Osteocyte (in vitro differentiated cells): ENCODE results near the gene SMOC2. TPM values are rescaled to one million over a fixed set of nuclear protein-coding genes. Genes with fewer than 3 reads are reported as not detected.

Experiments used
- DNase-seq: peaks from one replicate; pipeline ENCODE4 v3.0.0; 2021; ENCODE audit warnings: mixed read lengths; ENCODE audit not compliant: unreplicated experiment; ENCODE audit errors: extremely low spot score
- H3K27ac Mint-ChIP-seq: one replicate; pipeline ENCODE4 v1.8.0; 2021; ENCODE audit warnings: mild to moderate bottlenecking, mixed read lengths; ENCODE audit not compliant: unreplicated experiment
- H3K27me3 Mint-ChIP-seq: one replicate; pipeline ENCODE4 v1.8.0; 2021; ENCODE audit warnings: mixed read lengths; ENCODE audit not compliant: unreplicated experiment
- H3K36me3 Mint-ChIP-seq: one replicate; pipeline ENCODE4 v1.8.0; 2021; ENCODE audit warnings: mixed read lengths; ENCODE audit not compliant: unreplicated experiment
- H3K4me1 Mint-ChIP-seq: one replicate; pipeline ENCODE4 v1.8.0; 2021; ENCODE audit warnings: mixed read lengths; ENCODE audit not compliant: unreplicated experiment
- H3K4me3 Mint-ChIP-seq: one replicate; pipeline ENCODE4 v1.8.0; 2021; ENCODE audit warnings: mild to moderate bottlenecking, moderate library complexity, mixed read lengths; ENCODE audit not compliant: unreplicated experiment
- H3K9me3 Mint-ChIP-seq: one replicate; pipeline ENCODE4 v1.8.0; 2021; ENCODE audit warnings: mixed read lengths; ENCODE audit not compliant: unreplicated experiment
- total RNA-seq: library from RNA; stranded (reverse); gene quantifications from 2 replicates; pipeline ENCODE4 v1.2.1, GENCODE V29; 2021
- TF ChIP-seq, protein P1 (sequence below): fragments of 200-600 bp; sonication (generic); IDR thresholded peaks from 2 replicates; pipeline ENCODE4 v1.5.0; 2021; ENCODE audit warnings: antibody characterized with exemption, mild to moderate bottlenecking, moderate library complexity

SMOC2 gene
- total RNA-seq, 1 donor from 2014 or later, result 11.6 TPM

DNA sequence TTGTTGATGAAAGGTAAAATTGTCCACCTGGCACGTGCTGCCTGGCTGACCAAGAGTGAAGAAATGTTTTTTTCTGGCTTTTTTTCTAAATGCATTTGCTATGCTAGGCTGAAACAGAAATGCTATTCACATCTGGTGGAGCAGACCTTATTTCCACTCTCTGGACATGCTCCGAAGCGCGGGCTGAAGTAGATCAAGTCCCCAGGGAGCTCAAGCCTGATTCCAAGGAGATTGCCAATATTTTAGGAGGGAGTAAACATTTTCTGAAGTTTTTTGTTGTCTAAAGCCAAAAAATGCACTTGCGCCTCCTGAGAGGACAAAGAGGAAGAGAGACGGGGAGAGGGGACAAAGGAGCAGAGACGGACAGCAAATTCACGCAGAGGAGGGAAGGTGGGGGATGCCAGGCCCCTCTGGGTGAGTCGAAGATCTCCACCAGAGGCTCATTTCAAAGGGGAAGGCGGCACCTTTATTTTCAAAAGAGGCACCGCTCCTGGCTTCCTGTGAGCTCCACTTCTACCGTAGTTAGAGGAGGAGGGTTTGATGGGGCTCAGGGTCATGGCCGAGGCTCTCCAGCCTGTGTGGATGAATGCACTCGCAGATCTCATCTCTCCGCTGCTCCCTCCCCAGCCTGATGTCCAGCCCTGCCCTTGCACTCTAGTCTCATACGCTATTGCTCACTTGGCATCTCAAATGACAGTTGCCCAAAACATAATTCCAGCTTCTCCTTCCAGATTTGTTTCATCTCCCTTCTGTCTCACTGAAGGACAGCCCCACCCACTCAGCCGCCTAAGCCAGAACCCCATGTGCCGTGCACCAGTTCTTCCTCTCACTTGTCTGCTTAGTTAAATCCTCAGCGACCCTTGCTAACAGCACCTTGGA is 23.1 kb upstream of the SMOC2 start:
- H3K4me1 Mint-ChIP-seq, result peaks cover 17% of the 10 kb centered on the region
- no peaks in the 10 kb centered on the region for H3K36me3 Mint-ChIP-seq
- TF ChIP-seq, protein P1, sequence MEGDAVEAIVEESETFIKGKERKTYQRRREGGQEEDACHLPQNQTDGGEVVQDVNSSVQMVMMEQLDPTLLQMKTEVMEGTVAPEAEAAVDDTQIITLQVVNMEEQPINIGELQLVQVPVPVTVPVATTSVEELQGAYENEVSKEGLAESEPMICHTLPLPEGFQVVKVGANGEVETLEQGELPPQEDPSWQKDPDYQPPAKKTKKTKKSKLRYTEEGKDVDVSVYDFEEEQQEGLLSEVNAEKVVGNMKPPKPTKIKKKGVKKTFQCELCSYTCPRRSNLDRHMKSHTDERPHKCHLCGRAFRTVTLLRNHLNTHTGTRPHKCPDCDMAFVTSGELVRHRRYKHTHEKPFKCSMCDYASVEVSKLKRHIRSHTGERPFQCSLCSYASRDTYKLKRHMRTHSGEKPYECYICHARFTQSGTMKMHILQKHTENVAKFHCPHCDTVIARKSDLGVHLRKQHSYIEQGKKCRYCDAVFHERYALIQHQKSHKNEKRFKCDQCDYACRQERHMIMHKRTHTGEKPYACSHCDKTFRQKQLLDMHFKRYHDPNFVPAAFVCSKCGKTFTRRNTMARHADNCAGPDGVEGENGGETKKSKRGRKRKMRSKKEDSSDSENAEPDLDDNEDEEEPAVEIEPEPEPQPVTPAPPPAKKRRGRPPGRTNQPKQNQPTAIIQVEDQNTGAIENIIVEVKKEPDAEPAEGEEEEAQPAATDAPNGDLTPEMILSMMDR, result no peak
- peaks cover 26% of the 10 kb centered on the region for H3K27me3 Mint-ChIP-seq
- H3K27ac Mint-ChIP-seq, result no peak overlapping the region
- H3K4me3 Mint-ChIP-seq, result no peak overlapping the region
- no peaks in the 10 kb centered on the region for H3K9me3 Mint-ChIP-seq
- peak; percentile 60 for DNase-seq

DNA sequence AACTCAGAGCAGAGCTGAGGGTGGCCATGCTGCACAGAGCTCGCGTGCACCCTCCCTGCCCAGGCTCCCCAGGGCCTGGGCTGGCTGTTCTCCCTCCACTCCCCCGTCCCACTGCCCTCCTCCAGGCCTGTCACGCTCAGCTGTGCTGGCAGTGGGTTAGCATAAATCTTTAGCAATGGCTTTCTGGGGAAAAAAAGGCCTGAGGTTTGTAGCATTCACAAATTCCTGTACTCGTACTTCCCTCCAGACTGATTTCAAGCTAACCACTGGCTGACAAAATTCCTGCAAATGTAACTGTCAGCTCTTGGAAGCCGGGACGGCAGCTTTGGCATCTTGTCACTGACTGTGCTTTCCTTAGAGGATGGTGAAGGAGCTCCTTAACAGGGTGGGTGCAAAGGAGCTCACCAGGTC is 22.3 kb upstream of the SMOC2 start:
- TF ChIP-seq, protein P1, result no peak
- Mint-ChIP-seq H3K9me3 (no peaks in the 10 kb centered on the region), H3K4me1 (peaks cover 16% of the 10 kb centered on the region), H3K4me3 (no peak overlapping the region), H3K27ac (no peak overlapping the region), H3K36me3 (no peaks in the 10 kb centered on the region), H3K27me3 (peaks cover 28% of the 10 kb centered on the region)
- DNase-seq, result peak; percentile 42

DNA sequence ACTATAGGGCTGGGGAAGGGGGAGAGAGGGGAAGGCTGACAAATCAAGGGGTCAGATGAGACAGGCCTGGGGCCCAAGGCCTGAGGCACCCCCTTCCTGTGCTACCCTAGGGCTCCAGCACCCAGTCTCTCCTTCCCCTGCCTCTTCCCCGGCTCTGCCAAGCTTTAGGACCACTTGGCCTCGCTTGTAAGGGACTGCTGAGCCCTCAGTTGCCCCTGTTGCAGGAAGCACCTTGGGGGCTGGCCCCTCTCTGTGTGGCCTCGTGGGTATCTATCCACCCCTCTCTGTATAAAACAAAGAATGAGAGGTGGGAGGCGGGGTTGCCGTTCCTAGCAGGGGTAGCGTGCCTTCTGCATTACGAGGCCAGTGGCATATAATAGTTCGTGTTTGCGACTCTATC is 21.4 kb upstream of the SMOC2 start:
- DNase-seq, result no peak
- no peaks in the 10 kb centered on the region for H3K36me3 Mint-ChIP-seq
- peaks cover 33% of the 10 kb centered on the region for H3K27me3 Mint-ChIP-seq
- H3K27ac Mint-ChIP-seq, result no peak overlapping the region
- H3K9me3 Mint-ChIP-seq, result no peaks in the 10 kb centered on the region
- no peak overlapping the region for H3K4me3 Mint-ChIP-seq
- peaks cover 8% of the 10 kb centered on the region for H3K4me1 Mint-ChIP-seq
- TF ChIP-seq, protein P1, result no peak

- no peak overlapping the region for H3K27ac Mint-ChIP-seq
- TF ChIP-seq, protein P1, result no peak
- no peak overlapping the region for H3K4me3 Mint-ChIP-seq
- no peaks in the 10 kb centered on the region for H3K9me3 Mint-ChIP-seq
- H3K4me1 Mint-ChIP-seq, result peaks cover 3% of the 10 kb centered on the region
- DNase-seq, result no peak
- H3K36me3 Mint-ChIP-seq, result no peaks in the 10 kb centered on the region
- H3K27me3 Mint-ChIP-seq, result peaks cover 35% of the 10 kb centered on the region
Observed at GRCh38 chr6:168420084-168420483, 20.9 kb upstream of the SMOC2 start.

GRCh38 chr6:168420706-168421105 is 20.3 kb upstream of the SMOC2 start:
- Mint-ChIP-seq H3K4me3 (no peak overlapping the region), H3K27me3 (peaks cover 39% of the 10 kb centered on the region), H3K9me3 (no peaks in the 10 kb centered on the region), H3K36me3 (no peaks in the 10 kb centered on the region), H3K27ac (no peak overlapping the region), H3K4me1 (no peaks in the 10 kb centered on the region)
- TF ChIP-seq, protein P1, result no peak
- no peak for DNase-seq
